T-helper 1 cell treated with Interleukin-12 subunit alpha and Interleukin-12 subunit beta and Interleukin-4 antibody, amounts not matched to agents 30 μg/mL and 1 μg/mL, for 36 hours (primary cell): Measurements from ENCODE around the gene CDK3.
A peak's percentile ranks its signal among the peaks of the same experiment; 100 is the strongest.
"Not testable (repeated sequence)": the region's sequence is repeated elsewhere in the genome, so short reads cannot be mapped to it uniquely, and the experiment has no call there.

Experiments used
- H3K27ac Mint-ChIP-seq: one replicate; pipeline ENCODE4 v1.8.0; 2021; ENCODE audit warnings: mild to moderate bottlenecking, mixed read lengths
- H3K27me3 Mint-ChIP-seq: one replicate; pipeline ENCODE4 v1.8.0; 2021; ENCODE audit warnings: low read depth, mixed read lengths
- H3K36me3 Mint-ChIP-seq: one replicate; pipeline ENCODE4 v1.8.0; 2021; ENCODE audit warnings: low read depth, mixed read lengths
- H3K4me1 Mint-ChIP-seq: one replicate; pipeline ENCODE4 v1.8.0; 2021; ENCODE audit warnings: low read depth, mixed read lengths
- H3K4me3 Mint-ChIP-seq: one replicate; pipeline ENCODE4 v1.8.0; 2021; ENCODE audit warnings: mild to moderate bottlenecking, moderate library complexity, mixed read lengths
- H3K9me3 Mint-ChIP-seq: one replicate; pipeline ENCODE4 v1.8.0; 2021; ENCODE audit warnings: mixed read lengths

Gene CDK3

DNA sequence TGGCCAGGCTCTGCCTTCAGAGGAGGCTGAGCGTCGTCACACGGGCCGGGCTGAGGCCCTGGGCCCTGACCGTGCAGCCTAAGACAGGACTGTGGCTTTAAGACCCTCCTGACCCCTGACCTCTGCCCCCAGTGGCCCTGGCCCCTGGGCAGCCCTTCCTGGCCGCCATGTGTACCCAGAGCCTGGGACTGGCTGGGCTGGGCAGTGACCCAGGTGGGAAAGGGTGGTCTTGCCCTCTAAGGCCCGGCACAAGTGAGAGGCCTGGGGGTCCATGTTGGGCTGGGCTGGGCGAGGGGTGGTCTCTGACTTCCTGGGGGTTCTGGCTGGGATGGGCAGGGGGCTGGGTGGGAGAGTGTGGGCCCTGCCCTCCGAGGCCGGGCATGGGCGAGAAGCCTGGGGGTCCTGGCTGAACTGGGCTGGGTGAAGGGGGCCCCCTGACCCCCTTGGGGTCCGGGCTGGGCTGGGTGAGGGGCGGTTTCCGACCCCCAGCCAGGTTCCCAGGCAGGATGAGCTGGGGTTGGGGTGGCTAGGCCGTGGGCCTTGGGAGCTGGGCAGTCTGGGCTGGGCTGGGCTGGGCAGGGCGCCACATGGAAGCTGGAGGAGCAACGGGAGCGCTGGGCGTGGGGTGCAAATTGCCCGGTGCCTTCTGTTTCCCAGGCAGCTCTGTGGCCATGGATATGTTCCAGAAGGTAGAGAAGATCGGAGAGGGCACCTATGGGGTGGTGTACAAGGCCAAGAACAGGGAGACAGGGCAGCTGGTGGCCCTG, at the start of gene CDK3:
Gene CDK3, plus strand, starts transcription at position 101 of the 767 bp plus-strand sequence. Its CDS starts 571 bp downstream, at position 672.
- Mint-ChIP-seq H3K27ac (no peak within 1 kb of the TSS), H3K4me3 (no peak within 1 kb of the TSS), H3K27me3 (no peaks in the 10 kb centered on the region), H3K9me3 (no peaks in the 10 kb centered on the region), H3K4me1 (peaks cover 25% of the 10 kb centered on the region), H3K36me3 (peaks cover 6% of the 10 kb centered on the region)

DNA sequence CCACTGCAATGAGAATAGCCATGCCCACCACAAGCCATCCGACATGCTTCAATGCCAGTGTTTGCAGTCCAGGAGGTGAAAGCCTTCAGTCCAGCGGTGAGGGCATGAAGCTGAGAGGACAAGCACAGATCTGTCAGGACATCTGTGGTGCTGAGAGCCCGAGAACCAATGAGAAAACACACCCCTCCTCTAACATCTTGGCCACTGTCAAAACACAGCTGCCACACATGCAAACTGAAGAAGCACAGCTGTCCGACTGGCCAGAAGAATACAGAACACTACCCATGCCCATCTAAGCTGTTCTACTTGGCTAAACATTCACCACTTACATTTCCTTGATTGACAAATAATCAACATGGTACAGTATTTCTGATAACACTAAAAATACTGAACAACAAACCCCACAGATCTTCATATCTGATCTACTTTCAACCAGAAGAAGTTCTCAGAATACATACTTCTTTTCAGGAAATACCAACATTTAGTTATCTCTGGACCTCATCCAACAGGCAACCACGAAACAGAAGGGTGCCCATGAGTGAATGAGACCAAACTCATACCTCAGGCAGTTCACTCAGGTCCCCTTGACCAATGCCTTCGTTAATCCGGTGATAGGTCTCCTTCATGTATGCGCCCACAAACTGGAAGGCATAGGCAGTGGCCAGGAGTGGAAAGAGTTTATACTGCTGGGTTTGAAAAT, 49.6 kb upstream of the CDK3 start:
- no peak overlapping the region for H3K4me3 Mint-ChIP-seq
- H3K4me1 Mint-ChIP-seq: peaks cover 2% of the 10 kb centered on the region
- peak overlapping the region; percentile 43 for H3K27ac Mint-ChIP-seq
- no peaks in the 10 kb centered on the region for H3K9me3 Mint-ChIP-seq
- H3K27me3 Mint-ChIP-seq: no peaks in the 10 kb centered on the region
- peaks cover 26% of the 10 kb centered on the region for H3K36me3 Mint-ChIP-seq

DNA sequence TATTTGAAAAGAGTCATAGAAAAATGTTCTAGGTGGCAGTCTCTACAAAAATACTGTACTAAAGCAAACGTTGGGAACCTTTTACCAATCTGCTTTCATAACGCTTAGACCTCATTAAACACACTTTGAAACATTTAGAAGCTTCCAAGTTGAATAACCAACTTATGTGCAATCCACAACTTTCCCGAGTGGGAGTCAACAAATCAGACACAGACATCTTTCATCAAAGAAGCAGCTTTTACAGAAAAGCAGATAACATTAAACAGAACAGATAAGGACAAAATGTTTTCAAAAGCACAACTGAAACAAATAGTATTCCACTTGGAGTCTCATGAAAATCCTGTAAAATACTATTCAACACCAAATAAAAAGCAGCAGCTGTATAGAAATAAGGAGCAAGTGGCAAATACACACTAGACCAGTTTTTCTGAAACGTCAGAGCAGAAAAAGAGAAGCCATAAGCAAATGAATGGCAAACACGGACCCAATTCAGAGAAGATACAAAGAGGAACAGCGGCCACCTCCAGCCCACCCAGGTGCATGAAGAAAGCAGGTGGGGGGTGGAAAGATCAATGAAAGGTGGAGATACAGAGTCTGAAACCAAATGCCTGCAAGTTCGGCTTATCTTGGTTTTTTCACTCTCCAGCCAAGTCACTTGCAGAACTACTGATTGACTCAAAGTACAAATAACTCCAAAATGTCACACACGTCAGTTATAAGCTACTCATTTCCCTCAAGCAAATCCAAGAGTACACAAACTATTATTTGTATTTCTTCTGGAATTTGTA, 41.4 kb upstream of the CDK3 start:
- peaks cover 2% of the 10 kb centered on the region for H3K4me1 Mint-ChIP-seq
- H3K9me3 Mint-ChIP-seq: no peaks in the 10 kb centered on the region
- no peak overlapping the region for H3K4me3 Mint-ChIP-seq
- no peak overlapping the region for H3K27ac Mint-ChIP-seq
- H3K27me3 Mint-ChIP-seq: no peaks in the 10 kb centered on the region
- peaks cover 16% of the 10 kb centered on the region for H3K36me3 Mint-ChIP-seq

DNA sequence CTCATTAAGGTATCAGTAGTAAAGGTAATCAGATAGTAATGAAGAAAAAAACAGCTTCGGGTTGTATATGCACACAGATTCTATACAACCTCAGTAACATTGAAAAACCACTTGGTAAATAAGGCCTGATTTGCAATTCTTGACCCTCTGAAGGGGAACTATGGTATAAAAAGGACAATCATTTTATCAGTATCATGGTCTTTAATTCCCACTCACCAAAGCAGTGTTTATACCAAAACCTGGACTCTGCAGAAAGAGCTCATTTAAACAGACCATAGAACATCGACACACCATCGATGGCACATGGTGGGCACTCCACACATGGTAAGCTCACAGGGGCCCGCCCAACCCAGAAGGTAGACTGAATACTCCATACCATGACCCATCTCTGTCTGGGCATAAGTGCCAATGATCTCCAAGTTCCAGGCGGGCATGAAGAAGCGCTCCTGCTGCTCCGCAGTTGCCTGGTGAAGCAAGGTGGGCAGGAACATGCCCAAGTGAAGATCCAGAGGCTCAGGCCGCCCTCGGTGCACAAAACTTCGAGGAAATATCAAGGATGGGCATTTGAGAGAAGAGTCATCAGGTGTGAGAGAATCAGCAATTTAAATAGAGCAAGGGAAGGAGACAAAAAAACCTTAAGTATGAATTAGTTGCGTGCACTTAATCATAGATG, 40.7 kb upstream of the CDK3 start:
- Mint-ChIP-seq H3K27ac (no peak overlapping the region), H3K4me3 (no peak overlapping the region), H3K4me1 (peaks cover 2% of the 10 kb centered on the region), H3K27me3 (no peaks in the 10 kb centered on the region), H3K9me3 (no peaks in the 10 kb centered on the region), H3K36me3 (peaks cover 16% of the 10 kb centered on the region)

DNA sequence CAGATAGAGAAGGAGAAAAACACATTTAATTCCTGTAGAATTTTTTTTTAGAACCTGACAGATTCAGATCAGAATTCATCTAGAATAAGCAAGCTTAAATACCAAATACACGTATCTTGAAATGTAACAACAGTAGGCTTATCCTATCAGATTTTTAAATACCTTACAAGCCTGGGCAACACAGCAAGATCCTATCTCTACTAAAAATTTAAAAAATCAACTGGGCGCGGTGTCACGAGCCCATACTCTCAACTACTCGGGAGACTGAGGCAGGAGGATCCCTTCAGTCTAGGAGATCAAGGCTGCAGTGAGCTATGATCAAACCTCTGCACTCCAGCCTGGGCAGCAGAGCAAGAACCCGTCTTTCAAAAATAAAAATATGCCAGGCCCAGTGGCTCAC, 35.2 kb upstream of the CDK3 start:
- H3K4me3 Mint-ChIP-seq: no peak overlapping the region
- no peaks in the 10 kb centered on the region for H3K9me3 Mint-ChIP-seq
- H3K36me3 Mint-ChIP-seq: peaks cover 2% of the 10 kb centered on the region
- H3K27ac Mint-ChIP-seq: no peak overlapping the region
- H3K27me3 Mint-ChIP-seq: no peaks in the 10 kb centered on the region
- H3K4me1 Mint-ChIP-seq: peaks cover 4% of the 10 kb centered on the region

DNA sequence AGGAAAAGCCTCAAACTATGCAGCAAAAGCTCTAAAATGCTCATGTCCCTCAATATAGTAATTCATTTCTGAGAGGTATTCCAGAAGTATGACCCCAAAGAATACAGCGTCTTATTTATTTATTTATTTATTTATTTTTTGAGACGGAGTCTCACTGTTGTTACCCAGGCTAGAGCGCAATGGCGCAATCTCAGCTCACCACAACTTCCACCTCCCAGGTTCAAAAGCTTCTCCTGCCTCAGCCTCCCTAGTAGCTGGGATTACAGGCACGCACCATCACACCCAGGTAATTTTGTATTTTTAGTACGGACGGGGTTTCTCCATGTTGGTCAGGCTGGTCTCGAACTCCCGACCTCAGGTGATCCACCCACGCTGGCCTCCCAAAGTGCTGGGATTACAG, 31.6 kb upstream of the CDK3 start:
- H3K27me3 Mint-ChIP-seq, H3K4me3 Mint-ChIP-seq, H3K9me3 Mint-ChIP-seq, H3K4me1 Mint-ChIP-seq, H3K27ac Mint-ChIP-seq: not testable (repeated sequence)
- H3K36me3 Mint-ChIP-seq: peaks cover 20% of the 10 kb centered on the region

DNA sequence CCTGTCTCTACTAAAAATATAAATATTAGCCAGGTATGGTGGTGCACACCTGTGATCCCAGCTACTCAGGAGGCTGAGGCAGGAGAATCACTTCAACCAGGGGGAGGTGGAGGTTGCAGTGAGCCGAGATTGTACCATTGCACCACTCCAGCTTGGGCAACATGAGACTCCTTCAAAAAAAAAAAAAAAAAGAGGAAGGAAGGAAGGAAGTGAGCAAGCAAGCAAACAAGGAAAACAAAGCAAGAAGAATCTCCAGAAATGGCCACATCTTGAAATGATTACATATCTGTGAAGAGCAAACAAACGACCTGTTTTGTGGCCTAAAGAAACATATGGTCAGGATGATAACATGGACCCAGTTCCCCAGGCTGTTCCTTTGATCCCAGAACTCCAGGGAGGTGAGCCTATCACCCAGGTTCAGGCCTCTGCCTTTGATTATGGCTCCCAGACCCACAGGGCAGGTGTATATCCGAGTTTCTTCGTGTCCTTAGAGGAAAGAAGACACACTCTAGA, 30.6 kb upstream of the CDK3 start:
- Mint-ChIP-seq H3K4me1 (peaks cover 5% of the 10 kb centered on the region), H3K36me3 (peaks cover 24% of the 10 kb centered on the region), H3K27me3 (no peaks in the 10 kb centered on the region), H3K9me3 (no peaks in the 10 kb centered on the region), H3K4me3 (no peak overlapping the region), H3K27ac (no peak overlapping the region)

DNA sequence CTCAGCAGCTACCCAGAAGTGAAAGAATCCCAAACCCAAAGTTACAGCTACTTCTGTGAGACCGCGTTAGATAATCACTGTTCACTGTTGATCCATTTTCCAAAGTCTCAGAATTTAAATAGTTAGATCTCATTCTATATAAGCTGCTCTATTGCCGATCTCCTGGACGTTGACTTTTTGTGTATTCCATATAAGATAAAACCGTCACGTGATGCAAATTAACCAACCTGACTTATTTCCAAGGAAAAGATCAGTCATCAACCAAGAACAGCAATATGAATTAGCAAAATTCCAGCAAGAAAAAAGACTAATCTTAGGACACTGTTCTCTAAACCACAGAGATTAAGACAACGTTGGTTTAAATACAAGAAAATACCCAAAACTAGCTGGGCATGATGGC, 30.0 kb upstream of the CDK3 start:
- H3K4me1 Mint-ChIP-seq: peaks cover 7% of the 10 kb centered on the region
- H3K36me3 Mint-ChIP-seq: peaks cover 24% of the 10 kb centered on the region
- H3K4me3 Mint-ChIP-seq: no peak overlapping the region
- H3K9me3 Mint-ChIP-seq: no peaks in the 10 kb centered on the region
- no peak overlapping the region for H3K27ac Mint-ChIP-seq
- H3K27me3 Mint-ChIP-seq: no peaks in the 10 kb centered on the region

DNA sequence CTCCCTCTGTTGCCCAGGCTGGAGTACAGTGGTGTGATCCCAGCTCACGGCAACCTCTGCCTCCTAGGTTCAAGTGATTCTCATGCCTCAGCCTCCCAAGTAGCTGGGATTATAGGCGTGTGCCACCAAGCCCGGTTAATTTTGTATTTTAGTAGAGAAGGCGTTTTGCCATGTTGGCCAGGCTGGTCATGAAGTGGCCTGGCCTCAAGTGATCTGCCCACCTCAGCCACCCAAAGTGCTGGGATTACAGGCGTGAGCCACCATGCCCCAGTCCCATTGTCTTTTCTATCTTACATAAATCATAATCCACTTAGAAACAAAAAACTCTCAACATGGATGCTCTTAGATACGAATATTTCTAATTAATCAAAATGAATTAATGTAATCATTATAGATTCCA, 25.5 kb upstream of the CDK3 start:
- H3K4me3 Mint-ChIP-seq, H3K27me3 Mint-ChIP-seq, H3K27ac Mint-ChIP-seq, H3K9me3 Mint-ChIP-seq: not testable (repeated sequence)
- Mint-ChIP-seq H3K4me1 (peaks cover 20% of the 10 kb centered on the region), H3K36me3 (peaks cover 31% of the 10 kb centered on the region)

DNA sequence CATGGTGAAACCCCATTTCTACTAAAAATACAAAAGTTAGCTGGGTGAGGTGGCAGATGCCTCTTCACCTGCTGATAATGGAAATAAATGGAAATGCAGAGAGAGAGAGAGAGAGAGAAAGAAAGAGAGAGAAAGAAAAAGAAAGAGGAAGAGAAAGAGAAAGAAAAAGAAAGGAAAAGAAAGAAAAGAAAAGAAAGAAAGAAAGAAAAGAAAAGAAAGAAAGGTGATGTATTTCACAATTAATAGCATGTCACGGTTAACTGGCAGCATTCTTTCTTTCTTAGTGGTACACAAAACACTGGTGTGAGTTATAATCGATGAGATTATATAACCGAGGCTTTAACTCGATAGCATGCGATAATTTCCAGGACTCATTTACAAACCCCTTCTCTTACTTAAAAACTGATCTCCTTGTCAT, 24.9 kb upstream of the CDK3 start:
- Mint-ChIP-seq H3K4me1 (peaks cover 21% of the 10 kb centered on the region), H3K27ac (no peak overlapping the region)

DNA sequence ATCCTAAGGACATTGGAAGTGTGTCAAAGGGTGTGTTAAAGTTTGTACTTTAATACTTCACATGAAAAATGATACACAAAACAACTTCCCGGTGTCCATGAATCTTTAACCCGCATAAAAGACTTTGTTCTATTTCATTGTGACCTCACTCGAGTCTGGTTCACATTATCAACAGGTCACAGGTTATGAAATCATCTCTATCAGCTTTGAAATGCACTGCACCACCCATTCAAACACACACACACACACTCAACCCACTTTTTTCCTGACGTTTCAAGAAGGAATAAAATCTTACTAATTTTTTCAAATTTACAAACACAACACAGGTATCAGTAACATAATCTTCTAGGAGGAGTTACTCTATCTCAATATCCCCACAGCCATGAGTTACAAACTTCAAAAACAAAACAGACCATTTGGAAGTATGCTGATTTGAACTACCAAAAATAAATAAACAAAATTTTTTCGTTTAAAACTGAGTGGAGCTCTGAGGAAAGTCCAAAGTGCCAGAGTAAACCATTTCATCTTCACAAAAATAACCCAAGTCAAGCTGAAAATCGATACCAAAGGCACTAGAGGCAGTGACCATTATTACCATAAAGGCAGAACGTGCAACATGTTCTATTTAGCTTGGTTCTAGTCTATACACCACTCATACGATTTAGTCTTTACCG, 24.3 kb upstream of the CDK3 start:
- Mint-ChIP-seq H3K4me1 (peaks cover 22% of the 10 kb centered on the region), H3K4me3 (no peak overlapping the region), H3K36me3 (peaks cover 27% of the 10 kb centered on the region), H3K27ac (peak overlapping the region; percentile 1), H3K27me3 (no peaks in the 10 kb centered on the region), H3K9me3 (no peaks in the 10 kb centered on the region)

More for the DNA sequence above, 24.9 kb upstream of the CDK3 start:
- Mint-ChIP-seq H3K4me3 (no peak overlapping the region), H3K9me3 (no peaks in the 10 kb centered on the region), H3K27me3 (no peaks in the 10 kb centered on the region), H3K36me3 (peaks cover 29% of the 10 kb centered on the region)

DNA sequence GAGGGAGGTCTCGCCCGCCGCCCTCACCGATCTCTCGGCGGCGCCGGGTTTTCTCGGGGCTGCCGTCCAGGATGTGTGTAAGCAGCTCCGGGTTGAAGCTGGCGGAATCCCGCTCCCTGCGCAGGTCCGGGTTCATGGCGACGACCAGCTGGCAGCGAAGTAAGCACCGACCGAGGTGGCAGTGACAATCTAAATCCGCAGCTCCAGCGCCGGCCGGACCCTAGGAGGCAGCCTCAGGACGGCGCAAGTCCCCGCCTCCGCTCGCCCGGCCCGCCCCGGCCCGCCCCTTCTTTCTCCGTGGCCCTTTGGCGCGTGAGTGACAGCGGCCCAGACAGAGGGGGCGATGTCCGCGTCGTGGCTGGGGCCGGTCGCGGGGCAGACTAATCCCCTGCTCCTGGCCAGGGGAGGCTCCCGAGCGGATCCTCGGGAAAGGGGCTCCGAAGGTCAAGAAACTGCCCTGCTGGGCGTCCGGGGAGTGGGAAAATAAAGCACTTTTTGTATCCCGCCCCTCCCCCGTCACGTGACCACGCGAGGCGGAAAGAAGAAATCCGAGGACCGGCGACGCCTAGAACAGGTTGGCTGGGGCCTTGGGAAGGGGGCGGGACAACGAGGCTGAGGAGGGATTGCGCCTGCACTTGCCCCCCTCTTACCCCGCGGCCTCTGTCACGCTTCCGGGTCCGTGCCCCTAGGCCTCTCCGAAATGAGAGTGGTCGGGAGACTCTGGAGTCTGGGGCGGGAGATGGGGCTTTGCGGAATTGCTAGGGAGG, 21.5 kb upstream of the CDK3 start, which contains the start of the genes ACOX1 and TEN1:
Gene ACOX1, minus strand, starts transcription at position 229 of the 767 bp plus-strand sequence. Its CDS starts 93 bp downstream, at position 136.
Gene TEN1, plus strand, starts transcription at position 303 of the 767 bp plus-strand sequence. CDS start 6,953 bp downstream, outside the sequence.
- Mint-ChIP-seq H3K27ac (peak within 1 kb of the TSS; percentile 97), H3K9me3 (no peaks in the 10 kb centered on the region), H3K27me3 (no peaks in the 10 kb centered on the region), H3K4me3 (peak within 1 kb of the TSS; percentile 95), H3K36me3 (peaks cover 12% of the 10 kb centered on the region), H3K4me1 (peaks cover 19% of the 10 kb centered on the region)

DNA sequence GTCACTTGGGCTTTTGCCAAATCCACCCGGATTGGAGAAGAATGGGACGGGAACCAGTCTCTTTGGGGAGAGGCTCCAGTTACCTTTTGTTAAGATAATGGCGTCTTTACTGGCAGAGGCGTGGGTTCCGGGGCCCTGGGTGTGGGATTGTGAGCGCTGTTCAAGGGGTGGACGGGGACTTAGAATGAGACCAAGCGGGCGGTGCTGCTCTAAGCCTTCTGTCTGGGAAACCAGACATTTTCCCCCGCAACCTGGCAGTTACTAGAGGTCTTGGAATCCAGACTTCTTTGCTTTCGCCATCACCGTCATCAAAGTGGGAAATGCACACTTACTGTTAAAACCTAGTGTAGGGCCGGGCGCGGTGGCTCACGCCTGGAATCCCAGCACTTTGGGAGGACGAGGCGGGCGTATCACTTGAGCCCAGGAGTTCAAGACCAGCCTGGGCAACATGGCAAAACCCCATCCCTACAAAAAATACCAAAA, 20.9 kb upstream of the CDK3 start:
- Mint-ChIP-seq H3K9me3 (no peaks in the 10 kb centered on the region), H3K4me1 (peaks cover 19% of the 10 kb centered on the region), H3K27ac (peak overlapping the region; percentile 97), H3K4me3 (peak overlapping the region; percentile 95), H3K27me3 (no peaks in the 10 kb centered on the region), H3K36me3 (peaks cover 9% of the 10 kb centered on the region)
